Motor neuron (in vitro differentiated cells): Measurements from ENCODE around the gene TPPP2. TPM values are rescaled to one million over a fixed set of nuclear protein-coding genes. Genes with fewer than 3 reads are reported as not detected.

Experiments used
- total RNA-seq, 8 experiments: library from RNA; unstranded; fragments of 300-600 nt; gene quantifications; 2 replicates each; pipeline versions ENCODE4 v1.2.3 to v1.2.4, GENCODE V29; 2022

Gene TPPP2
- total RNA-seq, 8 experiments from 2014 or later: 0.18 to 0.62 (median 0.38) TPM; not detected in 5

Other genes with a start within 250 kb of the TPPP2 start
- 10 to 100 TPM in 1 of 8 experiments, 1 to 10 TPM in 1, under 1 TPM in 1, not detected in 5; 0.28 to 17.8 (median 2.3) TPM for gene RNASE6, start 248.9 kb upstream of the TPPP2 start, total RNA-seq
- gene RNASE1, start 227.4 kb upstream of the TPPP2 start, total RNA-seq: 100 to 1,000 TPM in 1 of 8 experiments, 10 to 100 TPM in 2, not detected in 5; 47.0 to 362 (median 50.7) TPM
- not detected for gene RNASE3, start 138.8 kb upstream of the TPPP2 start, total RNA-seq
- 10 to 100 TPM in 1 of 8 experiments, not detected in 7; 19.0 TPM for gene RNASE2, start 74.7 kb upstream of the TPPP2 start, total RNA-seq
- 100 to 1,000 TPM in 1 of 8 experiments, 10 to 100 TPM in 7; 30.2 to 119 (median 58.5) TPM for gene METTL17, start 40.2 kb upstream of the TPPP2 start, total RNA-seq
- gene SLC39A2, start 30.9 kb upstream of the TPPP2 start, total RNA-seq: under 1 TPM in 4 of 8 experiments, not detected in 4; 0.11 to 0.47 (median 0.39) TPM
- 10 to 100 TPM in 5 of 8 experiments, 1 to 10 TPM in 3; 4.1 to 51.8 (median 13.7) TPM for gene NDRG2, start 5.2 kb upstream of the TPPP2 start, total RNA-seq
- gene RNASE13, start 4.6 kb downstream of the TPPP2 start, total RNA-seq: under 1 TPM in 3 of 8 experiments, not detected in 5; 0.17 to 0.90 (median 0.70) TPM
- under 1 TPM in 4 of 8 experiments, not detected in 4; 0.14 to 0.40 (median 0.29) TPM for gene RNASE7, start 12.1 kb downstream of the TPPP2 start, total RNA-seq
- gene RNASE8, start 27.6 kb downstream of the TPPP2 start, total RNA-seq: under 1 TPM in 2 of 8 experiments, not detected in 6; 0.22 to 0.95 TPM
- 10 to 100 TPM; 15.0 to 61.4 (median 24.8) TPM for gene ARHGEF40, start 40.1 kb downstream of the TPPP2 start, total RNA-seq
- 10 to 100 TPM; 10.5 to 42.7 (median 17.2) TPM for gene ZNF219, start 68.4 kb downstream of the TPPP2 start, total RNA-seq
- gene TMEM253, start 70.8 kb downstream of the TPPP2 start, total RNA-seq: 1 to 10 TPM in 4 of 8 experiments, under 1 TPM in 4; 0.37 to 2.5 (median 1.0) TPM
- under 1 TPM in 6 of 8 experiments, not detected in 2; 0.04 to 0.47 (median 0.20) TPM for gene OR5AU1, start 125.8 kb downstream of the TPPP2 start, total RNA-seq
- gene HNRNPC, start 239.2 kb downstream of the TPPP2 start, total RNA-seq: 1,000 to 10,000 TPM in 1 of 8 experiments, 100 to 1,000 TPM in 7; 566 to 1,062 (median 843) TPM
- gene RPGRIP1, start 249.9 kb downstream of the TPPP2 start, total RNA-seq: under 1 TPM in 6 of 8 experiments, not detected in 2; 0.33 to 0.92 (median 0.52) TPM